Hepatocyte (in vitro differentiated cells): ENCODE measurements around the gene PCSK4. TPM values are rescaled to one million over a fixed set of nuclear protein-coding genes. Genes with fewer than 3 reads are reported as not detected.
A peak's percentile ranks its signal among the peaks of the same experiment; 100 is the strongest.
"Not testable (repeated sequence)": the region's sequence is repeated elsewhere in the genome, so short reads cannot be mapped to it uniquely, and the experiment has no call there.

Source experiments
- DNase-seq: peaks from one replicate; pipeline ENCODE4 v3.0.0-alpha.2; 2016; ENCODE audit warnings: low spot score
- H2AFZ ChIP-seq: fragments of 200-600 bp; sonication (generic); 2 replicates; pipeline ENCODE4 v1.6.0; 2016; ENCODE audit warnings: antibody characterized with exemption, mild to moderate bottlenecking
- H3K27ac ChIP-seq: fragments of 200-600 bp; sonication (generic); 2 replicates; pipeline ENCODE4 v1.5.1; 2016; ENCODE audit warnings: mild to moderate bottlenecking
- H3K27me3 ChIP-seq: fragments of 200-600 bp; sonication (generic); 2 replicates; pipeline ENCODE4 v1.6.1; 2016
- H3K36me3 ChIP-seq: fragments of 200-600 bp; sonication (generic); replicated peaks from 2 replicates; pipeline ENCODE4 v1.5.1; 2016; ENCODE audit warnings: low read depth; ENCODE audit not compliant: insufficient read depth
- H3K4me1 ChIP-seq: fragments of 200-600 bp; sonication (generic); 2 replicates; pipeline ENCODE4 v1.5.1; 2016; ENCODE audit warnings: mild to moderate bottlenecking, moderate library complexity; ENCODE audit not compliant: insufficient read depth
- H3K4me2 ChIP-seq: fragments of 200-600 bp; sonication (generic); 2 replicates; pipeline ENCODE4 v1.6.0; 2016
- H3K4me3 ChIP-seq: fragments of 200-600 bp; sonication (generic); 2 replicates; pipeline ENCODE4 v1.5.1; 2016; ENCODE audit warnings: mild to moderate bottlenecking
- H3K79me2 ChIP-seq: fragments of 200-600 bp; sonication (generic); 2 replicates; pipeline ENCODE4 v1.6.0; 2017; ENCODE audit warnings: mild to moderate bottlenecking
- H3K9me2 ChIP-seq: fragments of 200-600 bp; sonication (generic); replicated peaks from 2 replicates; pipeline ENCODE4 v1.6.0; 2017; ENCODE audit warnings: mild to moderate bottlenecking; ENCODE audit not compliant: insufficient read depth
- H3K9me3 ChIP-seq: fragments of 200-600 bp; sonication (generic); 2 replicates; pipeline ENCODE4 v1.5.1; 2016; ENCODE audit warnings: low read depth, mild to moderate bottlenecking
- H4K20me1 ChIP-seq: fragments of 200-600 bp; sonication (generic); 2 replicates; pipeline ENCODE4 v1.6.0; 2016; ENCODE audit warnings: mild to moderate bottlenecking; ENCODE audit not compliant: insufficient read depth, poor library complexity, severe bottlenecking
- CTCF ChIP-seq: fragments of 200-600 bp; sonication (generic); IDR thresholded peaks from 2 replicates; pipeline ENCODE4 v1.5.1; 2016; ENCODE audit warnings: antibody characterized with exemption, mild to moderate bottlenecking; ENCODE audit not compliant: poor library complexity
- EZH2 ChIP-seq: fragments of 200-600 bp; sonication (generic); IDR thresholded peaks from 2 replicates; pipeline ENCODE4 v1.6.1; 2016; ENCODE audit warnings: antibody characterized with exemption, mild to moderate bottlenecking, borderline replicate concordance
- EZH2phosphoT487 ChIP-seq: fragments of 200-600 bp; sonication (generic); IDR thresholded peaks from one replicate; pipeline ENCODE4 v1.6.1; 2018; ENCODE audit warnings: antibody characterized with exemption, mild to moderate bottlenecking, low read depth, moderate library complexity; ENCODE audit not compliant: unreplicated experiment, severe bottlenecking
- WGBS: methylation state at CpG from one replicate; pipeline ENCODE4 v1.1.6; 2016; ENCODE audit warnings: low lambda C conversion rate; ENCODE audit errors: missing lambda C conversion rate; 5-methylcytosine and 5-hydroxymethylcytosine counted together
- polyA plus RNA-seq: library from polyadenylated mRNA; unstranded; fragments of >200 nt; fragmentation: Nextera tagmentation; extraction: Ambion mirVana; gene quantifications from 2 replicates; pipeline ENCODE4 v1.2.1, GENCODE V29; 2016
- total RNA-seq: library from RNA; depleted of rRNA; stranded (reverse); fragments of >200 nt; gene quantifications from 2 replicates; pipeline ENCODE4 v1.2.3, GENCODE V29; 2014

PCSK4 gene
- total and polyA plus RNA-seq, 2 experiments from 2014 or later, result 7.7 to 9.6 TPM

- 72% methylated on average over 14 of the region's 14 CpGs for WGBS
- peak overlapping the region; percentile 74 for H3K4me2 ChIP-seq
These were observed 12.4 kb upstream of the PCSK4 start for GRCh38 chr19:1502433-1503088.

GRCh38 chr19:1501200-1501595 lies 11.0 kb upstream of the PCSK4 start:
- Histone ChIP-seq H3K9me2 (no peaks in the 10 kb centered on the region), H3K27ac (peak overlapping the region; percentile 49), H3K79me2 (no peaks in the 10 kb centered on the region), H3K36me3 (no peaks in the 10 kb centered on the region), H3K4me1 (peaks cover 16% of the 10 kb centered on the region), H3K9me3 (no peaks in the 10 kb centered on the region), H3K4me2 (peak overlapping the region; percentile 39), H3K4me3 (no peak overlapping the region), H2AFZ (no peak overlapping the region), H4K20me1 (no peaks in the 10 kb centered on the region), H3K27me3 (no peaks in the 10 kb centered on the region)
- TF ChIP-seq CTCF, result no peak
- TF ChIP-seq EZH2phosphoT487, result no peak
- no peak for TF ChIP-seq EZH2
- no peak for DNase-seq
- 57% methylated on average over 9 of the region's 9 CpGs for WGBS

More at GRCh38 chr19:1502433-1503088, 12.4 kb upstream of the PCSK4 start:
- no peak overlapping the region for H3K4me3 ChIP-seq
- peak overlapping the region; percentile 68 for H3K27ac ChIP-seq
- H3K4me1 ChIP-seq, result peaks cover 16% of the 10 kb centered on the region
- H4K20me1 ChIP-seq, result no peaks in the 10 kb centered on the region
- H3K36me3 ChIP-seq, result no peaks in the 10 kb centered on the region
- no peaks in the 10 kb centered on the region for H3K9me2 ChIP-seq
- H3K79me2 ChIP-seq, result no peaks in the 10 kb centered on the region
- H2AFZ ChIP-seq, result no peak overlapping the region
- TF ChIP-seq CTCF, result no peak
- no peak for TF ChIP-seq EZH2phosphoT487
- TF ChIP-seq EZH2, result no peak
- no peaks in the 10 kb centered on the region for H3K27me3 ChIP-seq
- no peaks in the 10 kb centered on the region for H3K9me3 ChIP-seq
- no peak for DNase-seq

- H4K20me1 ChIP-seq, H3K9me3 ChIP-seq, H2AFZ ChIP-seq, H3K4me2 ChIP-seq, H3K4me3 ChIP-seq, H3K79me2 ChIP-seq, H3K36me3 ChIP-seq, H3K9me2 ChIP-seq, H3K27ac ChIP-seq, H3K27me3 ChIP-seq, DNase-seq: not testable (repeated sequence)
- H3K4me1 ChIP-seq, result peaks cover 18% of the 10 kb centered on the region
- WGBS, result no CpG with 5 or more reads among the region's 34 CpGs
These were observed 9.1 kb upstream of the PCSK4 start for GRCh38 chr19:1499231-1499630.

GRCh38 chr19:1497578-1498235 lies 7.6 kb upstream of the PCSK4 start:
- H2AFZ ChIP-seq, result no peak overlapping the region
- H3K27ac ChIP-seq, result peak overlapping the region; percentile 68
- TF ChIP-seq EZH2phosphoT487 (no peak), EZH2 (no peak), CTCF (no peak)
- DNase-seq, result no peak
- no peaks in the 10 kb centered on the region for H4K20me1 ChIP-seq
- no peaks in the 10 kb centered on the region for H3K9me2 ChIP-seq
- peaks cover 5% of the 10 kb centered on the region for H3K79me2 ChIP-seq
- no peak overlapping the region for H3K4me2 ChIP-seq
- H3K4me1 ChIP-seq, result peaks cover 17% of the 10 kb centered on the region
- H3K4me3 ChIP-seq, result no peak overlapping the region
- WGBS, result 87% methylated on average over 25 of the region's 25 CpGs
- no peaks in the 10 kb centered on the region for H3K36me3 ChIP-seq
- H3K27me3 ChIP-seq, result no peaks in the 10 kb centered on the region
- H3K9me3 ChIP-seq, result no peaks in the 10 kb centered on the region
